HG03558 (cell line): ENCODE results near the gene BICDL2.
"Not testable (repeated sequence)": the region's sequence is repeated elsewhere in the genome, so short reads cannot be mapped to it uniquely, and the experiment has no call there.

Source experiments
- ATAC-seq: cut with Tn5 transposase; IDR thresholded peaks from one replicate; pipeline ENCODE4 v1.9.1; 2021; ENCODE audit warnings: moderate number of reproducible peaks; ENCODE audit not compliant: unreplicated experiment; ENCODE audit errors: extremely low read depth

The BICDL2 gene

GRCh38 chr16:3036726-3037315, at the start of gene BICDL2:
Gene BICDL2, minus strand, starts transcription at chr16:3036944. Its CDS starts 1,448 bp downstream, at chr16:3035496.
- no peak for ATAC-seq

DNA sequence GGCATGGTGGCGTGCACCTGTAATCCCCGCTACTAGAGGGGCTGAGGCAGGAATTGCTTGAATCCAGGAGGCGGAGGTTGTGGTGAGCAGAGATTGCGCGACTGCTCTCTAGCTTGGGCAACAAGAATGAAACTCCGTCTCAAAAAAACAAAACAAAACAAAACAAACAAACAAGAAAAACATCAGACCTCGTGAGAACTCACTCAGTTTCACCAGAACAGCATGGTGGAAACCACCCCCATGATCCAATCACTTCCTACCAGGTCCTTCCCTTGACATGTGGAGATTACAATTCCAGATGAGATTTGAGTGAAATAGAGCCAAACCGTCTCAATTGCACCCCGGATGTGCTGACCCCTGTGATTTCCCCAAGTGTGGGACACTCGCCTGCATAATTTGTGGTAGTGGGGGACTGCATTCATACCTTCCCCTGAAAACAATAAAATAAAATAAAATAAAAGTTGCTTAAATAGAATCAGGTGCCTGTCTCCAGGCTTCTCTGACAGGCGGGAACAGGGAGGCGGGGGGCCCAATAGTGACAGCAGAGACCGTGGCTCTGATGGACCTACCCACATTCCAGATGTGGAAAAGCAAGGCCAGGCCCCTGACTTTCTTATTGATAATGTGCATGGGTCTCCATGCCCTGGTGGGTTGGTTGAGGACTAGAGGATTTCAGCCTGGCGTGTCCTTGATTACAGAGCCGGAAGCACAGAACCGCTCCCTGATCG, 49.3 kb upstream of the BICDL2 start:
- no peak for ATAC-seq

GRCh38 chr16:3084969-3085670, 48.4 kb upstream of the BICDL2 start:
- no peak for ATAC-seq

GRCh38 chr16:3084491-3084890, 47.7 kb upstream of the BICDL2 start:
- no peak for ATAC-seq

- ATAC-seq: not testable (repeated sequence)
These were observed 46.7 kb upstream of the BICDL2 start for GRCh38 chr16:3083408-3083807.

DNA sequence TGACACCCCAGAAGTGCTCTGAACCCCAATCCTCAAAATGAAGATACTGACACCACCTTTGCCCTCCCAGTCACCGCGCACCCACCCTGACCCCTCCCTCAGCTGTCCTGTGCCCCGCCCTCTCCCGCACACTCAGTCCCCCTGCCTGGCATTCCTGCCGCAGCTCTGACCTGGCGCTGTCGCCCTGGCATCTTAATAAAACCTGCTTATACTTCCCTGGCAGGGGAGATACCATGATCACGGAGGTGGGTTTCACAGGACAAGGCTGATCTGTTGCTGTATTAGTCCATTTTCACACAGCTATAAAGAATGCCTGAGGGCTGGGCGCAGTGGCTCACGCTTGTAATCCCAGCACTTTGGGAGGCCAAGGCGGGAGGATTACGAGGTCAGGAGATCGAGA, 45.2 kb upstream of the BICDL2 start:
- ATAC-seq: not testable (repeated sequence)

- no peak for ATAC-seq
These were observed 43.3 kb upstream of the BICDL2 start for GRCh38 chr16:3080024-3080423.

GRCh38 chr16:3076577-3076976, 39.8 kb upstream of the BICDL2 start:
- no peak for ATAC-seq

GRCh38 chr16:3075946-3076345, 39.2 kb upstream of the BICDL2 start:
- ATAC-seq: not testable (repeated sequence)

- no peak for ATAC-seq
These were observed 38.8 kb upstream of the BICDL2 start for GRCh38 chr16:3075523-3075915.

DNA sequence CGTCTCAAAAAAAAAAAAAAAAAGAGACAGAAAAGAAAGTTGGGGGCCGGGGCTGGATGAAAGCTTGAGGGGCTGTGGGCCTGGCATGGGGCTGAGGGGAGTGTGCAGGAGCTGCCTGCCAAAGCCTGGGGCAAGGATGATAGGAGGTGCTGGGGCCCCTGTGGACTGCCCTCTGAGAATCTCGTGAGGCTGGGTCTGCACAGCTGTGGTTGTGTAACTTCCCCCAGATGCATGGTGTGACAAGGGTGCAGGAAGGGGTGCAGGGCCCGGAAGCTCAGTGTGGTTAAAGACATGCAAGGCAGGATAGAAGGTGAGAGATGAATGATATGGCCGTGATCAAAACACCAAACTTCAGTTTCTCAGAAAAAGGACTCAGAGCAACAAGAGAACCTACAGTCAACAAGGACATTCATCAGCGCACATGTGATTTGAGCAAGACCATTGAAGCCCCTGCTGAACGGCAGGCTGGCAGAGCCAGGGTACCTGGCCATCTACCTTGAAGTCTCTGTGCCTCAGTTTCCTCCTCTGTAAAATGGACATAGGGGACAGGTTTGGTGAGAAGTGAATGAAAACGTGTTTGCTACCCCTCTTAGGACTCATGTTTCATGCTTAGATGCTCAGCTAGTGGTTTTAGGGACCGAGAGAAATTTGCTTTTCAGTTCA, 38.2 kb upstream of the BICDL2 start:
- no peak for ATAC-seq

DNA sequence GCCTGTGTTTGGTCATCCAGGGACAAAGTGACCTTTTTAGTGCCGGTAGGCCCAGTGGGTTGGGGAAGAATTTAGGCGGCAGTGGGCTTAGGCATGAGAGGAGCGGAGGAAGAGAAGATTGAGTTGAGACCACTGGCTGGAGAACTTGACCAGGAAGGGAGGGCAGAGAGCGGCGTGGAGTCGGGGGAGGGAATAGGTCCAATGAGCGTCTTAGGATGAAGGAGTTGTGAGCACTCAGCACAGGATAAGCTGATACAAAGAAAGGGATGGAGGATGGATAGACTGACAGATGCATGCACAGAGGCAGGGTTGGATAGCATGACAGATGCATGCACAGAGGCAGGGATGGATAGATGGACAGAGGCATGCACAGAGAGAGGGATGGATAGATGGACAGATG, 36.7 kb upstream of the BICDL2 start:
- ATAC-seq: no peak

GRCh38 chr16:3072576-3073263, 36.0 kb upstream of the BICDL2 start:
- ATAC-seq: not testable (repeated sequence)

- not testable (repeated sequence) for ATAC-seq
These were observed 35.4 kb upstream of the BICDL2 start for GRCh38 chr16:3072148-3072547.

- no peak for ATAC-seq
These were observed 34.9 kb upstream of the BICDL2 start for GRCh38 chr16:3071655-3072054.

GRCh38 chr16:3070608-3071111, 33.9 kb upstream of the BICDL2 start:
- ATAC-seq: no peak

- not testable (repeated sequence) for ATAC-seq
These were observed 32.4 kb upstream of the BICDL2 start for GRCh38 chr16:3069146-3069545.

GRCh38 chr16:3068487-3068886, 31.7 kb upstream of the BICDL2 start:
- ATAC-seq: no peak

DNA sequence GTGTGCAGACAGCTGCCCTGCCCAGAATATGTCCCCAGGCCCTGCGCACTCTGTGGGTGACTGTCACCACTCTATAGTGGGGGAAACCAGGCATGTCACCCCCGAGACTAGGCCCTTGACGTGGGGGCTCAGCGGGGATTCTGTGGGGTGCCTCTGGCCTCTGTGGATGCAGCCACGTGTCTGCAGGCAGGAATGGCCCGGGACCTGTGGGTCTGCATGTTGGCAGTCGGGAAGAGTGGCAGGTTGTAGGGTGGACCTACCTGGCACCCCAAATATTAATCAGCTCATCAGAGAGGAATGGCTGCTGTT, 29.6 kb upstream of the BICDL2 start:
- no peak for ATAC-seq

DNA sequence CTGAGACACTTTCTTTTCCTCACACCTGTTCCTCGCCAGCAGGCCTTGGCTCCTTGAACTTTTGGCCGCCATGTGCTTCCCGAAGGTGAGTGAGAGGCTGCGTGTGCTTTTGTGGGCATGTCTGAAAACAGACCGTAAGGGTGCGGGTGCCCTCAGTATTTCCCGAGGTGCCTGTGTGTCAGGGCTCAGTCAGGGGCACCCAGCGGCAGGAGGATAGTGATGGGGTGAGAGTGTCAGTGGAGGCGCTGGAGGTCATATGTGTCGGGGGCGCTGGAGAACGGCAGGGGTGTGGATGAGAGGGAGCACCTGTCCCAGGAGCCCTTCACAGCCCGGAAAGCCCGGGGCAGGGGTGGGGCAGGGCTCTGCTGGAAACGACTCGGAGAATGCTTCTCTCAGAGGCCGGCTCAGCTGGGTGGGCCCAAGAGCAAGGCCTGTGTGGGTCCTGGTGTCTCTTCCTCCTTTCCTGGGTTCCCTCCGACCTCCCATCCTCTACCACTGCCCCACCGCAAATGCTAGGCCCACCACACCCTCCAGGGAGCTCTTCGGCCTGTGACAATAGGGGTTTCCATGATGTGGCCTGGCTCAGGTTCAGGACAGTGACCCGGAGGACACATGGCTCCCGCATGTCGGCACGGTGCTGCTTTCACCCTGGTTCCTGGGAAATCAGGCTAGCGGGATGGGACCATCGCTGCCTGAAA, 29.1 kb upstream of the BICDL2 start:
- no peak for ATAC-seq
